HepG2 (cell line): Measurements from ENCODE around the gene SLC19A1. TPM values are rescaled to one million over a fixed set of nuclear protein-coding genes. Genes with fewer than 3 reads are reported as not detected.
A peak's percentile ranks its signal among the peaks of the same experiment; 100 is the strongest.

ENCODE experiments used
- ATAC-seq: fragments of 200-7000 bp; cut with Tn5 transposase; 3 replicates; pipeline ENCODE4 v1.9.1; 2020; ENCODE audit warnings: mild to moderate bottlenecking, moderate library complexity
- BruUV-seq: library from RNA; stranded (reverse); fragments of 400-500 nt; replicated peaks from 2 replicates; lab custom pipeline; 2021; lab: Mats Ljungman, UMichigan
- CTCF ChIA-PET: fragments of 300-600 bp; formaldehyde crosslinking; extraction: SDS; loops from one replicate; lab custom pipeline; 2021; ENCODE audit warnings: low total read pairs, inconsistent platforms, low intra/inter-chr PET ratio; lab: Yijun Ruan, JAX
- POLR2A ChIA-PET: fragments of 350-600 bp; sonication (Branson Sonifier 250); formaldehyde crosslinking; loops from one replicate; lab custom pipeline; 2020; ENCODE audit warnings: antibody characterized with exemption, inconsistent platforms; lab: Yijun Ruan, JAX
- DNase-seq: peaks from one replicate; pipeline ENCODE4 v3.0.0-alpha.2; 2015; ENCODE audit warnings: low spot score
- FAIRE-seq: peaks from 3 replicates; lab custom pipeline; 2011; peaks lifted over from hg19 to GRCh38; lab: Jason Lieb, UNC
- H2AFZ ChIP-seq: one replicate; pipeline ENCODE4 v1.6.1; 2011; ENCODE audit warnings: low read length, inconsistent platforms
- H3K27ac ChIP-seq: fragments of 300-600 bp; 3 replicates; pipeline ENCODE4 v1.8.0; 2011; ENCODE audit warnings: mixed run types, mild to moderate bottlenecking, mixed read lengths, low read length, inconsistent platforms; ENCODE audit not compliant: insufficient read depth; ENCODE audit errors: extremely low read length
- H3K27me3 ChIP-seq, 2 experiments: fragments of 200-600 bp in 1 of 2; 2 replicates in 1 of 2; 3 replicates in 1 of 2; pipeline versions ENCODE4 v1.6.0 to v1.8.0; 2011; ENCODE audit warnings: low read length in 2 of 2, mild to moderate bottlenecking in 2 of 2, moderate library complexity in 2 of 2, inconsistent platforms in 1 of 2; ENCODE audit not compliant: insufficient read depth in 2 of 2, control insufficient read depth in 1 of 2
- H3K36me3 ChIP-seq, 2 experiments: fragments of 200-600 bp in 1 of 2; replicated peaks in 1 of 2; 2 replicates in 1 of 2; 3 replicates in 1 of 2; pipeline versions ENCODE4 v1.5.1 to v1.8.0; 2011; ENCODE audit warnings: low read length in 2 of 2, inconsistent platforms in 1 of 2; ENCODE audit not compliant: insufficient read depth in 2 of 2, control insufficient read depth in 1 of 2
- H3K4me1 ChIP-seq: 2 replicates; pipeline ENCODE4 v1.5.1; 2012; ENCODE audit warnings: low read length, inconsistent platforms; ENCODE audit not compliant: insufficient read depth
- H3K4me2 ChIP-seq: 2 replicates; pipeline ENCODE4 v1.6.0; 2011; ENCODE audit warnings: low read depth, low read length, inconsistent platforms
- H3K4me3 ChIP-seq, 3 experiments: fragments of 200-600 bp in 1 of 3; sonication (generic), shearing (Covaris generic) in 1 of 3; replicated peaks in 1 of 3; 2 replicates each; pipeline ENCODE4 v1.5.1; 2011 to 2016; ENCODE audit warnings: low read length in 3 of 3, inconsistent platforms in 2 of 3, low read depth in 2 of 3, mild to moderate bottlenecking in 2 of 3, control low read depth in 1 of 3, mixed read lengths in 1 of 3; ENCODE audit not compliant: insufficient read depth in 1 of 3
- H3K79me2 ChIP-seq: one replicate; pipeline ENCODE4 v1.6.1; 2011; ENCODE audit warnings: low read length, inconsistent platforms; ENCODE audit not compliant: insufficient read depth
- H3K9ac ChIP-seq: 2 replicates; pipeline ENCODE4 v1.6.0; 2011; ENCODE audit warnings: mild to moderate bottlenecking, low read depth, low read length, inconsistent platforms; ENCODE audit not compliant: insufficient read depth
- H3K9me3 ChIP-seq: 2 replicates; pipeline ENCODE4 v1.5.1; 2012; ENCODE audit warnings: mild to moderate bottlenecking, low read length
- H4K20me1 ChIP-seq: 2 replicates; pipeline ENCODE4 v1.6.0; 2011; ENCODE audit warnings: inconsistent platforms, mild to moderate bottlenecking, low read length, moderate library complexity; ENCODE audit not compliant: insufficient read depth
- ARID4A ChIP-seq: sonication (generic); formaldehyde crosslinking; IDR thresholded peaks from 2 replicates; pipeline ENCODE4 v1.5.0; 2020; ENCODE audit warnings: mild to moderate bottlenecking, missing genetic modification reagents, borderline replicate concordance
- CHD4 ChIP-seq: fragments of 200-600 bp; sonication (generic); IDR thresholded peaks from 2 replicates; pipeline ENCODE4 v1.7.0; 2017; ENCODE audit warnings: mild to moderate bottlenecking, low read length, borderline replicate concordance
- CTCF ChIP-seq: sonication (generic); formaldehyde crosslinking; IDR thresholded peaks from 2 replicates; pipeline ENCODE4 v1.5.0; 2020; ENCODE audit warnings: mild to moderate bottlenecking, missing genetic modification reagents, moderate library complexity
- HIC2 ChIP-seq: sonication (generic); formaldehyde crosslinking; IDR thresholded peaks from 2 replicates; pipeline ENCODE4 v1.9.0; 2022; ENCODE audit warnings: low read depth, missing genetic modification reagents
- KDM5B ChIP-seq: sonication (generic); formaldehyde crosslinking; IDR thresholded peaks from 2 replicates; pipeline ENCODE4 v1.4.0; 2020; ENCODE audit warnings: missing genetic modification reagents, mild to moderate bottlenecking, borderline replicate concordance
- MAFF ChIP-seq: IDR thresholded peaks from 2 replicates; pipeline ENCODE4 v1.6.1; 2011; ENCODE audit warnings: low read depth, low read length, improper control_type of control experiment
- MAFK ChIP-seq, 2 experiments: IDR thresholded peaks in 1 of 2; conservative IDR thresholded peaks in 1 of 2; 2 replicates each; pipeline ENCODE4 v1.6.1; 2011; ENCODE audit warnings: improper control_type of control experiment in 2 of 2, low read length in 2 of 2
- MXD4 ChIP-seq: IDR thresholded peaks from 2 replicates; pipeline ENCODE4 v1.6.1; 2016; ENCODE audit warnings: mild to moderate bottlenecking, missing biosample characterization, missing genetic modification reagents
- SRSF4 ChIP-seq: fragments of 200-400 bp; formaldehyde crosslinking; IDR thresholded peaks from one replicate; pipeline ENCODE4 v1.6.1; 2018; ENCODE audit warnings: mild to moderate bottlenecking, low read depth, low read length, moderate library complexity; ENCODE audit not compliant: poor library complexity, severe bottlenecking
- THAP7 ChIP-seq: sonication (generic); formaldehyde crosslinking; IDR thresholded peaks from 2 replicates; pipeline ENCODE4 v1.8.1; 2023; ENCODE audit warnings: mild to moderate bottlenecking, missing genetic modification reagents
- ZNF234 ChIP-seq: sonication (generic); formaldehyde crosslinking; conservative IDR thresholded peaks from 2 replicates; pipeline ENCODE4 v1.5.1; 2020; ENCODE audit warnings: mild to moderate bottlenecking, missing genetic modification reagents
- ZNF24 ChIP-seq: fragments of 450-650 bp; IDR thresholded peaks from 2 replicates; pipeline ENCODE4 v1.6.1; 2017; ENCODE audit warnings: antibody characterized with exemption, mild to moderate bottlenecking
- ZNF678 ChIP-seq: sonication (generic); formaldehyde crosslinking; IDR thresholded peaks from 2 replicates; pipeline ENCODE4 v1.4.0; 2020; ENCODE audit warnings: mild to moderate bottlenecking, missing genetic modification reagents
- WGBS: methylation state at CpG from one replicate; pipeline ENCODE4 v1.1.6; 2017; ENCODE audit warnings: low lambda C conversion rate; 5-methylcytosine and 5-hydroxymethylcytosine counted together
- in situ Hi-C: cut with HindIII; loops from 2 replicates; pipeline ENCODE4 v1.10.0; 2017; ENCODE audit warnings: low pct_unique_long_range_greater_than_20kb; ENCODE audit not compliant: extremely low pct_ligation_motif_present
- intact Hi-C: fragments of 100-400 bp; cut with micrococcal nuclease; formaldehyde crosslinking; loops from one replicate; pipeline ENCODE4 v1.10.0; 2022; ENCODE audit not compliant: unreplicated experiment
- polyA plus RNA-seq, 8 experiments: library from polyadenylated mRNA; depleted of rRNA in 3 of 8; stranded (reverse) in 7 of 8; unstranded in 1 of 8; fragments of >200 nt; fragmentation: Illumina TruSeq in 4 of 8; extraction: Trizol in 4 of 8; gene quantifications; 2 replicates each; pipeline versions ENCODE4 v1.2.1 to v1.2.3, GENCODE V29; 2011 to 2016; ENCODE audit warnings: low read depth in 4 of 8, missing spikeins in 1 of 8, mixed read lengths in 1 of 8; ENCODE audit not compliant: insufficient read depth in 1 of 8
- total RNA-seq, 5 experiments: library from RNA; depleted of rRNA; stranded (reverse); fragments of >200 nt; fragmentation: Illumina TruSeq; extraction: Trizol; gene quantifications; 2 replicates each; pipeline ENCODE4 v1.2.3, GENCODE V29; 2016; ENCODE audit warnings: low read depth in 1 of 5

The SLC19A1 gene
- total and polyA plus RNA-seq, 2 of the 13 experiments (the other 11 are each of a cell fraction or from before 2014, with no cell fraction given): 21.8 to 23.0 TPM

- H3K4me1 ChIP-seq: peaks cover 19% of the 10 kb centered on the region
- no peak for FAIRE-seq
- H3K4me3 ChIP-seq: no peak overlapping the region
- H3K4me2 ChIP-seq: no peak overlapping the region
- H3K27ac ChIP-seq: peak overlapping the region; percentile 21
- CTCF ChIA-PET: no interaction called here
- H2AFZ ChIP-seq: no peak overlapping the region
- no peaks in the 10 kb centered on the region for H3K9me3 ChIP-seq
- peak; percentile 20 for DNase-seq
- H4K20me1 ChIP-seq: no peaks in the 10 kb centered on the region
- POLR2A ChIA-PET: interaction anchor here (0.6 kb wide), 1 partner anchor 1895 kb away, joined by 3 read pairs; no protein-coding TSS in a partner anchor
- in situ Hi-C loops: no loop called here
- peak; percentile 44 for ATAC-seq
- H3K79me2 ChIP-seq: no peaks in the 10 kb centered on the region
- no peaks in the 10 kb centered on the region for H3K27me3 ChIP-seq
- no TSS peak for BruUV-seq
- intact Hi-C loops: loop anchor here (2.0 kb wide), 1 partner anchor 20 kb away; no protein-coding TSS in a partner anchor
- H3K36me3 ChIP-seq: peaks cover 9 to 20% of the 10 kb centered on the region in 2 experiments; a peak in 3 of 5 replicates
- no peak overlapping the region for H3K9ac ChIP-seq
- WGBS: 51% methylated on average over 8 of the region's 42 CpGs
- peak; percentile 66; the same call in 1 of the 2 replicates for TF ChIP-seq HIC2
- no peak for TF ChIP-seq ZNF234 (CRISPR knock-in tag)
- TF ChIP-seq MXD4 (CRISPR knock-in tag): no peak
- TF ChIP-seq KDM5B (CRISPR knock-in tag): peak; percentile 48; the same call in 1 of the 2 replicates
- no peak for TF ChIP-seq CHD4
- no peak for TF ChIP-seq CTCF (CRISPR knock-in tag)
- no peak for TF ChIP-seq ZNF678
- peak; percentile 26; the same call in 1 of the 2 replicates for TF ChIP-seq ARID4A
- TF ChIP-seq SRSF4: no peak
- TF ChIP-seq THAP7 (CRISPR knock-in tag): no peak
- 0 out of 4 replicates have a peak, but pooled peaks of 1 of the 2 experiments have one; percentile 8 for TF ChIP-seq MAFK (conservative IDR thresholded peaks at IDR 0.05 in 1 of 2, IDR thresholded peaks at IDR 0.05 in 1 of 2; ENCODE audit: low read length in 2 of 2)
- no peak for TF ChIP-seq ZNF24
- TF ChIP-seq MAFF: no peak
Measured at GRCh38 chr21:45508607-45509565, 33.4 kb downstream of the SLC19A1 start.
